NCI-H526 (cell line): Measurements from ENCODE around the gene SLC1A7.

Experiments
- DNase-seq, 2 experiments: peaks; one replicate each; lab custom pipeline; 2025; lab: John Stamatoyannopoulos, UW

SLC1A7 gene

GRCh38 chr1:53160924-53161378, 18.5 kb upstream of the SLC1A7 start:
- DNase-seq, result no peak

GRCh38 chr1:53158900-53159299, 16.5 kb upstream of the SLC1A7 start:
- DNase-seq, result no peak

- DNase-seq, result no peak
Measured at GRCh38 chr1:53156783-53157182, 14.3 kb upstream of the SLC1A7 start.

GRCh38 chr1:53155945-53156344, 13.5 kb upstream of the SLC1A7 start:
- no peak for DNase-seq

GRCh38 chr1:53155534-53155933, 13.1 kb upstream of the SLC1A7 start:
- DNase-seq, result no peak

- no peak for DNase-seq
Measured at GRCh38 chr1:53154859-53155438, 12.5 kb upstream of the SLC1A7 start.

GRCh38 chr1:53153752-53154151, 11.3 kb upstream of the SLC1A7 start:
- no peak for DNase-seq

- no peak for DNase-seq
Measured at GRCh38 chr1:53148123-53148522, 5.7 kb upstream of the SLC1A7 start.

DNA sequence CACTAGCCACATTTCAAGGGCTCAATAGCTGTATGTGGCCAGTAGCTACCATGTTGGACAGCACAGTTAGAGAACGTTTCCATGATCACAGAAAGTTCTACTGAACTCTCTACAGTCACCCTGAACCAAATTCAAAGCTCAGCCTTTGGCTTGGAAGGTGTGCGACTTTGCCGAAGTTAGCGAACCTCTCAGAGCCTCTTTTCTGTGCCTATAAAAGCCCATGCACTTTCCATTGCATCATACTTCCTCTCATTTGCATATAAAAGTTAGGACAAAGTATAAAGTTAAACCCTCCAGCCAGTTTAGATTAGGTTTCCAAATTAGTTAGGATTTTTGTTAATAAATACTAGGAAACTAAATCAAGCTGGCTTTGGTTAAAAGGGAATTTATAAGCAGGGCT, 4.7 kb upstream of the SLC1A7 start:
- no peak for DNase-seq

DNA sequence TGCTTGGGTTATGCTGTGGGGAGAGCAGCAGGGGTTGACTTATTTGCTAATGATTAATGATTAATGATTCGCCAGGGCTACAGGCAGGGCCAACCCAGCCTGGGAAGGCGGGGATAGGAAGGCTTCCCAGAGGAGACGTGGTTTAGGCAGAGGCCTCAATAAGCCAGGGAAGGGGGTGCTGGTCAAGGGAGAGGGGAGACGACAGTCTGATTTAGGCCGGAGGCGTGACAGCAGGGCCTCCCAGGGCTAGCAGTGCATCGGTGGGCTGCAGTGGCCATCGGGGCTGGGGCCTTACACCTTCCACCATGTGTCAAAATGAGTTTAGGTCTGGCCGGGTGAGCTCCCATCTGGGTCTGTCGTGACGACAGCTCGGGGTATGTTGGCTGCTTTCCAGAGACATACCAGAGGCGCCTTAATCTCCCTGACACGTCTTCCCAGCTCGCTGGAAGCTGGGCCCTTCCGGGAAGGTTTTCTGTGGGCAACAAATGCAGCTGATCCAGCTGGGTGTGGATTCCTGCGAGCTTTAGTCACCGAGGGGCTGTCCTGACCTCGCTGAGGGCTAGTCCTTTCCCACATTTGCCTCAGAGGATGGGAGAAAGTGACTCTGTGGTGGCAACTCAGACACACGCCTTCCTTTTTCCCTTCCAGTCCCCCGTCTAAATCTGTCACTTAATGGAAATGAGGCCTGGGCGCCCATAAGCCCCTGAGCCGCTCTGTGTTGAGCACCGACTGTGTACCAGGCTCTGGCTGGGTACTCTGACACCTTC, 3.7 kb upstream of the SLC1A7 start:
- peak in 1 of 2 experiments; percentile 30 for DNase-seq

- DNase-seq, result no peak
Measured at GRCh38 chr1:53145619-53145941, 3.1 kb upstream of the SLC1A7 start.

DNA sequence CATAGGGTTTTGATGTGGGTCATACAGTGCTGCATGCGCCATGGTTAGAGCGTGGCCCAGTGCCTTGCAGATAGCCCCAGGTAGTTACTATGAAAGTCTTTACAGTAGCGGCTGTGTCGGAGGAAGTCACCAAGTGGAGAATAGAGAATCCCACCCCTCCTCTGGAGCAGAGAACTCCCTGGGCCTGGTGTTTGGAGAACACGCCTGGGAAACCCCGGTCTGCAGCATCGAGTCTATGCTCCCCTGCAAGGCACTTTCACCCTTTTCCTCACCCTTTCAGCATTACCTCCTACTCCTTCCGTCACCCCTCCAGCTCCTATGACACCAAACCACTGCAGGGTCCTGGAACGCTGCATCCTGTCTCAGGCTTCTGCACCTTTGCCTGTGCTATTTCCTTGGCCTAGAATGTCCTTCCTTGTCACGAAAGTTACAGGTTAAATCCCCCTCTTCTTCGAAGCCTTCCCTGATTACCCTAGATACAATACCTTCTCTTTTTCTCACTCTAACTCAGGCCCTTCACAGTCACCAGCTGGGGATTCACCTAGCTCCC, 2.7 kb upstream of the SLC1A7 start:
- DNase-seq, result no peak

- no peak for DNase-seq
Measured at GRCh38 chr1:53144201-53144600, 1.8 kb upstream of the SLC1A7 start.

- no peak for DNase-seq
Measured at GRCh38 chr1:53143527-53143926, 1.1 kb upstream of the SLC1A7 start.

GRCh38 chr1:53141487-53142055, 867 bp downstream of the SLC1A7 start:
- no peak for DNase-seq

DNA sequence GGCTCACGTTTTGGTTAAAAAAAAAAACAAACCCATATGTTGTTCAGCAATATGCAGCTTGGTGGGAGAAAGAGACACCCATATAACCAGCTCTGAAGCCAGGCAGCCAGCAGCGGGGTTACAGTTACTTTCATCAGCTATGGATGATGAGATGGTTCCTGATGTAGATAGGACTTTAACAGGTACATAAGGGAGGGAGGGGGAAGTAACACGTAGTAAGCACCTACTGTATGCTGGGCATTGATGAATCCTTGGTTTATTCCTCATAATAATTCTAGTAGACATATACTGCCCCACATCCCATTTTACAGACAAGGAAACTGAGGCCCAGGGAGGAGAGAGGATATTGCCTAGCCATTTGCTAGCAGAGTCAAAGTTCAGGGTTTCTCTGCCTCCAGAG, 2.0 kb downstream of the SLC1A7 start:
- DNase-seq, result no peak

- no peak for DNase-seq
Measured at GRCh38 chr1:53139951-53140361, 2.5 kb downstream of the SLC1A7 start.

GRCh38 chr1:53138991-53139884, 3.2 kb downstream of the SLC1A7 start:
- no peak for DNase-seq

DNA sequence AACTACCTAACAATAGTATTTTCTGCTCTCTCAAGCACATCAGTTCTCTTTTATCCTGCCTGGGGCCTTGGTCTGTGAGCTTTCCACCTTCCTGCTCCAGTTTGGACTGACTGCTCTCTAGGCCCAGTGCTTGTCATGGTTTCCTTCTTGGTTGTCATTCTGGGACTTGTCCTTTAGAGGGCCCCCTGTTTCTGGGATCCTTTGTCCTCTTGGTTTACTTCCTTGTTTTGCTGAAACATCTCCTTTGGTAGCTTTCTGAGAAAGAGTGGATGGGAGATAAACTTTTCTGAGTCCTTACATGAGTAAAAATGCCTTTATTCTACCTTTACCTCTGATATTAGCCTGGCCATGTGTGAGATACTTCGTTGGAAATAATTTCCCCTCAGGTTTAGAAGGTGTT, 4.7 kb downstream of the SLC1A7 start:
- no peak for DNase-seq

- no peak for DNase-seq
Measured at GRCh38 chr1:53135735-53136114, 6.7 kb downstream of the SLC1A7 start.

DNA sequence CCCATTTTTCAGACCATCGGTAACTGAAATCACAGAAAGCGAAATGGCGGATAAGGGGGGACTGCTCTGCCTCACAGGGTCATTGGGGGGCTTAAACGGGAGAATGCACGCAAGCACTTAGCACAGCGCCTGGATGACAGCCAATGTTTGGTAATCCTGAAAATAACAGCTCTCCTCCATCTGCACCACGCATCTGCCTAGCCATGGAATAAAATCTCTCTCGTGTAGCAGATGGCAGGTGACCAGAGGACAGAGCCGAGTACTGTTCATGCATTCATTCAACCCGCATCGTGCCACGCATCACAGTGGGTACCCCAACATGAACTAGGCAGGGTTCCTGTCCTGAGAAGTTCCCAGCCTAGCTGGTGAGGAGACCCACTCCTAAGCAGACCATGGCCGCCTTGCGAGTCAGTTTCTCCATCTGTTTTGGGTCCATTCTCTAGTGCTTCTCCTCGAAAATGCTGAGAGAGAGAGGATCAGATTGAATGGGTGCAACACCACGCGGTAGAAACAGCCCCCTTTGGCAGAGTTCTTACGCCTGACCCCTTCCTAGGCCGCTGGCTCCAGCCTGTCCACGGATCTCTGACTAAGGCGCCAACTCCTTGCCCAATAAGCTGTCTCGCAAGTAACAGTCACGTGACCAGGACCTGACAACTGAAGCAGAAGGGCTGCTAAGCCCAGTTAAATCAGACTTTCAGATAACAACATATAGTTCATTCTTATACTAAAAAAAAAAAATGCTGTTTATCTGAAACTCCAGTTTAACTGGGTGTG, 7.3 kb downstream of the SLC1A7 start:
- no peak for DNase-seq
